Stimulated activated CD4-positive, alpha-beta T cell treated with anti-CD3 and anti-CD28 coated beads, Interleukin-12 subunit alpha, Interleukin-12 subunit beta, amount 100 ng/mL, for 48 hours (primary cell): ENCODE results near the gene MON2.
A peak's percentile ranks its signal among the peaks of the same experiment; 100 is the strongest.

ENCODE experiments used
- DNase-seq, 3 donors: peaks; one replicate each; pipeline ENCODE4 v3.0.0-alpha.2; 2020; ENCODE audit warnings: low read depth in 2 of 3, low spot score in 1 of 3

The MON2 gene

GRCh38 chr12:62605981-62606380 is 139.4 kb downstream of the MON2 start:
- no peak for DNase-seq

- DNase-seq, result no peak
Measured at GRCh38 chr12:62606654-62607053, 140.0 kb downstream of the MON2 start.

GRCh38 chr12:62613081-62613480 is 146.5 kb downstream of the MON2 start:
- DNase-seq, result no peak

GRCh38 chr12:62618319-62618718 is 151.7 kb downstream of the MON2 start:
- no peak for DNase-seq

GRCh38 chr12:62618930-62619329 is 152.3 kb downstream of the MON2 start:
- no peak for DNase-seq

- DNase-seq, result no peak
Measured at GRCh38 chr12:62621101-62621638, 154.5 kb downstream of the MON2 start.

GRCh38 chr12:62622177-62622576 is 155.6 kb downstream of the MON2 start:
- no peak for DNase-seq

GRCh38 chr12:62625228-62625627 is 158.6 kb downstream of the MON2 start:
- no peak for DNase-seq

GRCh38 chr12:62627181-62627580 is 160.6 kb downstream of the MON2 start:
- no peak for DNase-seq

- DNase-seq, result no peak
Measured at GRCh38 chr12:62629413-62629812, 162.8 kb downstream of the MON2 start.

- no peak for DNase-seq
Measured at GRCh38 chr12:62629971-62630739, 163.5 kb downstream of the MON2 start.

GRCh38 chr12:62631471-62632410 is 165.1 kb downstream of the MON2 start:
- DNase-seq, result no peak

GRCh38 chr12:62632411-62632918 is 165.8 kb downstream of the MON2 start:
- no peak for DNase-seq

GRCh38 chr12:62635649-62636048 is 169.0 kb downstream of the MON2 start:
- DNase-seq, result no peak

GRCh38 chr12:62637679-62638078 is 171.1 kb downstream of the MON2 start:
- DNase-seq, result no peak

- peak; percentile 19 to 30 (median 23) for DNase-seq
Measured at GRCh38 chr12:62640910-62641448, 174.4 kb downstream of the MON2 start.

- DNase-seq, result no peak
Measured at GRCh38 chr12:62642486-62642885, 175.9 kb downstream of the MON2 start.

- DNase-seq, result no peak
Measured at GRCh38 chr12:62643486-62643885, 176.9 kb downstream of the MON2 start.

- no peak for DNase-seq
Measured at GRCh38 chr12:62646566-62646965, 179.9 kb downstream of the MON2 start.

- no peak for DNase-seq
Measured at GRCh38 chr12:62647586-62647985, 181.0 kb downstream of the MON2 start.

- DNase-seq, result no peak
Measured at GRCh38 chr12:62649412-62650138, 182.9 kb downstream of the MON2 start.
